NCI-H69 (cell line): ENCODE results near the gene SRI.

ENCODE experiments used
- DNase-seq: peaks from one replicate; lab custom pipeline; 2025; lab: John Stamatoyannopoulos, UW

SRI gene

GRCh38 chr7:88224601-88225275, 4.9 kb upstream of the SRI start:
- DNase-seq: no peak

GRCh38 chr7:88223265-88223664, 3.4 kb upstream of the SRI start:
- no peak for DNase-seq

GRCh38 chr7:88218836-88219605, 817 bp downstream of the SRI start:
- DNase-seq: peak; percentile 87

GRCh38 chr7:88218429-88218745, 1.5 kb downstream of the SRI start:
- no peak for DNase-seq

- no peak for DNase-seq
Measured at GRCh38 chr7:88217675-88218428, 2.0 kb downstream of the SRI start.

- no peak for DNase-seq
Measured at GRCh38 chr7:88216276-88216675, 3.6 kb downstream of the SRI start.

GRCh38 chr7:88215295-88215694, 4.5 kb downstream of the SRI start:
- DNase-seq: no peak

GRCh38 chr7:88214456-88214855, 5.4 kb downstream of the SRI start:
- DNase-seq: no peak

- no peak for DNase-seq
Measured at GRCh38 chr7:88212918-88213317, 6.9 kb downstream of the SRI start.

GRCh38 chr7:88208521-88208920, 11.3 kb downstream of the SRI start:
- DNase-seq: no peak

GRCh38 chr7:88206254-88206653, 13.6 kb downstream of the SRI start:
- DNase-seq: no peak

- no peak for DNase-seq
Measured at GRCh38 chr7:88205179-88205578, 14.7 kb downstream of the SRI start.

GRCh38 chr7:88204525-88205110, 15.2 kb downstream of the SRI start:
- peak; percentile 17 for DNase-seq

GRCh38 chr7:88203401-88203800, 16.4 kb downstream of the SRI start:
- no peak for DNase-seq

- DNase-seq: no peak
Measured at GRCh38 chr7:88202799-88203198, 17.0 kb downstream of the SRI start.

- no peak for DNase-seq
Measured at GRCh38 chr7:88202278-88202677, 17.6 kb downstream of the SRI start.

GRCh38 chr7:88201305-88201704, 18.5 kb downstream of the SRI start:
- DNase-seq: no peak

- peak; percentile 93 for DNase-seq
Measured at GRCh38 chr7:88200789-88201188, 19.0 kb downstream of the SRI start.

- peak; percentile 19 for DNase-seq
Measured at GRCh38 chr7:88200261-88200660, 19.6 kb downstream of the SRI start.

GRCh38 chr7:88191911-88192310, 27.9 kb downstream of the SRI start:
- DNase-seq: no peak

- no peak for DNase-seq
Measured at GRCh38 chr7:88185650-88186049, 34.2 kb downstream of the SRI start.

- DNase-seq: no peak
Measured at GRCh38 chr7:88184848-88185304, 35.0 kb downstream of the SRI start.

GRCh38 chr7:88183051-88183450, 36.8 kb downstream of the SRI start:
- no peak for DNase-seq
